ENCODE results near the gene KDM1A. TPM values are rescaled to one million over a fixed set of nuclear protein-coding genes. Genes with fewer than 3 reads are reported as not detected.
A peak's percentile ranks its signal among the peaks of the same experiment; 100 is the strongest.

The KDM1A gene
- total RNA-seq, 4 donors from 2014 or later = 44.4 to 56.5 (median 52.2) TPM

- 98 to 100% methylated on average over 1 of the region's 1 CpG for WGBS, 2 donors
- DNase-seq (ENCODE audit: low spot score in 2 of 2) = no peak
- peaks cover 0 to 88% (median 0%) of the 10 kb centered on the region in 3 donors for H3K36me3 ChIP-seq
These were observed 70.8 kb downstream of the KDM1A start for GRCh38 chr1:23090056-23090455.

GRCh38 chr1:23091545-23091944 is 72.3 kb downstream of the KDM1A start:
- 88 to 91% methylated on average over 7 of the region's 7 CpGs for WGBS, 2 donors
- Histone ChIP-seq H3K4me3 (no peak overlapping the region), H3K27ac (no peak overlapping the region), H3K4me1 (no peaks in the 10 kb centered on the region), H3K27me3 (no peaks in the 10 kb centered on the region), H3K36me3 (peaks cover 0 to 74% (median 0%) of the 10 kb centered on the region in 3 donors), H3K9me3 (no peaks in the 10 kb centered on the region)
- no peak for TF ChIP-seq POLR2A (IDR thresholded peaks at IDR 0.05)
- TF ChIP-seq EP300 (IDR thresholded peaks at IDR 0.05) = no peak
- no peak for TF ChIP-seq CTCF (IDR thresholded peaks at IDR 0.05)
- DNase-seq (ENCODE audit: low spot score in 2 of 2) = no peak

More at GRCh38 chr1:23090056-23090455, 70.8 kb downstream of the KDM1A start:
- no peak overlapping the region for H3K4me3 ChIP-seq
- H3K27ac ChIP-seq = no peak overlapping the region
- no peaks in the 10 kb centered on the region for H3K9me3 ChIP-seq
- no peaks in the 10 kb centered on the region for H3K4me1 ChIP-seq
- H3K27me3 ChIP-seq = no peaks in the 10 kb centered on the region
- no peak for TF ChIP-seq CTCF (IDR thresholded peaks at IDR 0.05)
- no peak for TF ChIP-seq POLR2A (IDR thresholded peaks at IDR 0.05)
- TF ChIP-seq EP300 (IDR thresholded peaks at IDR 0.05) = no peak

- DNase-seq (ENCODE audit: low spot score in 2 of 2) = no peak
- WGBS, 2 donors = 84 to 89% methylated on average over 12 of the region's 12 CpGs
- Histone ChIP-seq H3K36me3 (peaks cover 0 to 65% (median 0%) of the 10 kb centered on the region in 3 donors), H3K4me1 (no peaks in the 10 kb centered on the region), H3K4me3 (no peak overlapping the region), H3K9me3 (no peaks in the 10 kb centered on the region), H3K27ac (no peak overlapping the region), H3K27me3 (no peaks in the 10 kb centered on the region)
- TF ChIP-seq CTCF (IDR thresholded peaks at IDR 0.05) = no peak
- TF ChIP-seq EP300 (IDR thresholded peaks at IDR 0.05) = no peak
- no peak for TF ChIP-seq POLR2A (IDR thresholded peaks at IDR 0.05)
These were observed 73.2 kb downstream of the KDM1A start for GRCh38 chr1:23092447-23092846.

GRCh38 chr1:23097316-23097715 is 78.0 kb downstream of the KDM1A start:
- no peaks in the 10 kb centered on the region for H3K9me3 ChIP-seq
- no peaks in the 10 kb centered on the region for H3K27me3 ChIP-seq
- H3K27ac ChIP-seq = no peak overlapping the region
- no peak for TF ChIP-seq CTCF (IDR thresholded peaks at IDR 0.05)
- TF ChIP-seq EP300 (IDR thresholded peaks at IDR 0.05) = no peak
- no peak for TF ChIP-seq POLR2A (IDR thresholded peaks at IDR 0.05)
- no peak overlapping the region for H3K4me3 ChIP-seq
- WGBS, 2 donors = 85 to 90% methylated on average over 6 of the region's 6 CpGs
- no peak for DNase-seq (ENCODE audit: low spot score in 2 of 2)
- peaks cover 0 to 45% (median 28%) of the 10 kb centered on the region in 4 donors for H3K4me1 ChIP-seq
- peaks cover 0 to 21% (median 0%) of the 10 kb centered on the region in 3 donors for H3K36me3 ChIP-seq

GRCh38 chr1:23098463-23099170 is 79.3 kb downstream of the KDM1A start:
- peaks cover 0 to 57% (median 35%) of the 10 kb centered on the region in 4 donors for H3K4me1 ChIP-seq
- 37 to 41% methylated on average over 12 of the region's 12 CpGs for WGBS, 2 donors
- peak; percentile 43 to 68 for DNase-seq (ENCODE audit: low spot score in 2 of 2)
- H3K27ac ChIP-seq = peak overlapping the region in 1 of 4 donors; percentile 2
- no peak overlapping the region for H3K4me3 ChIP-seq
- TF ChIP-seq EP300 (IDR thresholded peaks at IDR 0.05) (peak in 1 of 2 donors; percentile 38), CTCF (IDR thresholded peaks at IDR 0.05) (peak; percentile 86 to 95 (median 87)), POLR2A (IDR thresholded peaks at IDR 0.05) (no peak)
- no peaks in the 10 kb centered on the region for H3K9me3 ChIP-seq
- H3K27me3 ChIP-seq = no peaks in the 10 kb centered on the region
- peaks cover 0 to 8% (median 0%) of the 10 kb centered on the region in 3 donors for H3K36me3 ChIP-seq

All from tibial nerve (tissue), 4 donors.